GM12878 (cell line): ENCODE results near the gene GUCA1A. TPM values are rescaled to one million over a fixed set of nuclear protein-coding genes. Genes with fewer than 3 reads are reported as not detected.

Source experiments
- ATAC-seq: fragments of 200-7000 bp; cut with Tn5 transposase; 3 replicates; pipeline ENCODE4 v1.9.1; 2020; ENCODE audit warnings: mild to moderate bottlenecking, moderate library complexity
- BruUV-seq: library from RNA; stranded (reverse); fragments of 400-500 nt; replicated peaks from 2 replicates; lab custom pipeline; 2021; lab: Mats Ljungman, UMichigan
- CTCF ChIA-PET: fragments of 300-600 bp; sonication (Branson Sonifier 250); formaldehyde crosslinking; extraction: SDS; loops from one replicate; lab custom pipeline; 2021; ENCODE audit warnings: inconsistent platforms; lab: Yijun Ruan, JAX
- POLR2A ChIA-PET: fragments of 350-600 bp; formaldehyde crosslinking; extraction: SDS; loops from one replicate; lab custom pipeline; 2021; ENCODE audit warnings: inconsistent platforms; lab: Charles Lee
- RAD21 ChIA-PET: fragments of 300-600 bp; sonication (Branson Sonifier 250); formaldehyde crosslinking; loops from one replicate; lab custom pipeline; 2023; ENCODE audit warnings: antibody characterized with exemption; ENCODE audit not compliant: unreplicated experiment; lab: Charles Lee
- SMC1A ChIA-PET: fragments of 300-600 bp; sonication (Branson Sonifier 250); formaldehyde crosslinking; loops from one replicate; lab custom pipeline; 2023; ENCODE audit not compliant: unreplicated experiment, uncharacterized antibody; lab: Charles Lee
- DNase-seq: peaks from one replicate; pipeline ENCODE4 v3.0.0-alpha.2; 2011; ENCODE audit warnings: low read depth, low spot score
- FAIRE-seq: peaks from 3 replicates; lab custom pipeline; 2011; peaks lifted over from hg19 to GRCh38; lab: Jason Lieb, UNC
- H2AFZ ChIP-seq: 2 replicates; pipeline ENCODE4 v1.6.0; 2011; ENCODE audit warnings: low read depth, low read length, control low read depth; ENCODE audit not compliant: control insufficient read depth
- H3K27ac ChIP-seq: 2 replicates; pipeline ENCODE4 v1.5.1; 2011; ENCODE audit warnings: control low read depth; ENCODE audit not compliant: control insufficient read depth, insufficient read depth
- H3K27me3 ChIP-seq, 2 experiments: replicated peaks in 1 of 2; 2 replicates each; pipeline versions ENCODE4 v1.6.0 to v1.6.1; 2011; ENCODE audit warnings: low read length in 1 of 2; ENCODE audit not compliant: control insufficient read depth in 2 of 2, insufficient read depth in 2 of 2
- H3K36me3 ChIP-seq, 2 experiments: 2 replicates each; pipeline ENCODE4 v1.5.1; 2011; ENCODE audit warnings: low read length in 1 of 2; ENCODE audit not compliant: control insufficient read depth in 2 of 2, insufficient read depth in 2 of 2
- H3K4me1 ChIP-seq: 2 replicates; pipeline ENCODE4 v1.6.1; 2011; ENCODE audit warnings: mild to moderate bottlenecking, low read length, moderate library complexity, mixed read lengths; ENCODE audit not compliant: control insufficient read depth, insufficient read depth
- H3K4me2 ChIP-seq: 2 replicates; pipeline ENCODE4 v1.6.0; 2011; ENCODE audit warnings: control low read depth; ENCODE audit not compliant: control insufficient read depth, insufficient read depth
- H3K4me3 ChIP-seq: fragments of 200-600 bp; sonication (generic); 2 replicates; pipeline ENCODE4 v1.5.1; 2016
- H3K79me2 ChIP-seq: 2 replicates; pipeline ENCODE4 v1.6.0; 2011; ENCODE audit warnings: low read length; ENCODE audit not compliant: control insufficient read depth, insufficient read depth
- H3K9ac ChIP-seq: 2 replicates; pipeline ENCODE4 v1.8.0; 2011; ENCODE audit warnings: low read length, control low read depth, mixed read lengths; ENCODE audit not compliant: control insufficient read depth, insufficient read depth
- H3K9me3 ChIP-seq: replicated peaks from 3 replicates; pipeline ENCODE4 v1.5.1; 2011; ENCODE audit warnings: mild to moderate bottlenecking, low read length; ENCODE audit not compliant: control insufficient read depth, insufficient read depth
- H4K20me1 ChIP-seq: 2 replicates; pipeline ENCODE4 v1.6.0; 2011; ENCODE audit not compliant: control insufficient read depth, insufficient read depth
- CBX3 ChIP-seq: fragments of 200-600 bp; sonication (generic); IDR thresholded peaks from 2 replicates; pipeline ENCODE4 v1.6.1; 2016; ENCODE audit warnings: low read depth, borderline replicate concordance
- EP300 ChIP-seq, 2 experiments: fragments of 150-350 bp in 1 of 2; IDR thresholded peaks; 2 replicates each; pipeline ENCODE4 v1.6.1; 2011 to 2012; ENCODE audit warnings: low read depth in 2 of 2, low read length in 2 of 2, borderline replicate concordance in 1 of 2, improper control_type of control experiment in 1 of 2, inconsistent platforms in 1 of 2; ENCODE audit not compliant: control insufficient read depth in 1 of 2
- ETV6 ChIP-seq, 2 experiments: fragments of 450-650 bp in 1 of 2; IDR thresholded peaks in 1 of 2; conservative IDR thresholded peaks in 1 of 2; 2 replicates each; pipeline ENCODE4 v1.6.1; 2014; ENCODE audit warnings: antibody characterized with exemption in 1 of 2, borderline replicate concordance in 1 of 2, low read depth in 1 of 2, mild to moderate bottlenecking in 1 of 2, moderate library complexity in 1 of 2
- HDAC2 ChIP-seq: fragments of 200-600 bp; sonication (generic); IDR thresholded peaks from 2 replicates; pipeline ENCODE4 v1.6.1; 2017
- RELA ChIP-seq: fragments of 450-650 bp; IDR thresholded peaks from 2 replicates; pipeline ENCODE4 v1.8.0; 2014; ENCODE audit warnings: borderline replicate concordance; ENCODE audit not compliant: partially characterized antibody
- SP1 ChIP-seq: IDR thresholded peaks from one replicate; pipeline ENCODE4 v1.6.1; 2011; ENCODE audit warnings: low read depth, low read length
- SREBF2 ChIP-seq: IDR thresholded peaks from 2 replicates; pipeline ENCODE4 v1.6.1; 2012; ENCODE audit warnings: mild to moderate bottlenecking, low read length
- TCF12 ChIP-seq: IDR thresholded peaks from 2 replicates; pipeline ENCODE4 v1.6.1; 2011; ENCODE audit warnings: low read depth, mild to moderate bottlenecking, low read length
- YY1 ChIP-seq: IDR thresholded peaks from 2 replicates; pipeline ENCODE4 v1.6.1; 2011; ENCODE audit warnings: low read depth, mild to moderate bottlenecking, low read length
- WGBS: methylation state at CpG from one replicate; pipeline ENCODE4 v1.1.6; 2016; ENCODE audit warnings: low lambda C conversion rate; ENCODE audit not compliant: insufficient replicate concordance, insufficient coverage; ENCODE audit errors: missing lambda C conversion rate; 5-methylcytosine and 5-hydroxymethylcytosine counted together
- in situ Hi-C: fragments of 300-500 bp; cut with MboI; formaldehyde crosslinking; loops from 9 replicates; pipeline ENCODE4 v1.14.3; 2018; ENCODE audit warnings: mixed read lengths
- intact Hi-C: fragments of 100-400 bp; cut with micrococcal nuclease; formaldehyde crosslinking; loops from one replicate; pipeline ENCODE4 v1.14.2; 2022; ENCODE audit not compliant: unreplicated experiment
- polyA plus RNA-seq, 11 experiments: library from polyadenylated mRNA; depleted of rRNA in 4 of 11; unstranded in 6 of 11; stranded (reverse) in 5 of 11; fragments of >200 nt; fragmentation: Nextera tagmentation in 4 of 11; fragmentation: Illumina TruSeq in 1 of 11; extraction: Ambion mirVana in 4 of 11; extraction: Trizol in 1 of 11; gene quantifications; 1 replicate in 1 of 11; 2 replicates in 10 of 11; pipeline versions ENCODE4 v1.2.1 to v1.2.3, GENCODE V29; 2011 to 2016; ENCODE audit warnings: inconsistent platforms in 2 of 11, missing spikeins in 2 of 11, low read depth in 1 of 11
- total RNA-seq, 4 experiments: library from RNA; depleted of rRNA in 3 of 4; stranded (reverse); fragments of >200 nt in 3 of 4; fragmentation: Illumina TruSeq in 1 of 4; extraction: Trizol in 1 of 4; gene quantifications; 2 replicates each; pipeline versions ENCODE4 v1.2.1 to v1.2.3, GENCODE V29; 2013 to 2021
- TF ChIP-seq, protein P1 (sequence below): IDR thresholded peaks from 2 replicates; pipeline ENCODE4 v1.6.1; 2011; ENCODE audit warnings: borderline replicate concordance, low read depth, mild to moderate bottlenecking, moderate library complexity, mixed read lengths, low read length; ENCODE audit not compliant: insufficient read depth; ENCODE audit errors: extremely low read length
- TF ChIP-seq, protein P2 (sequence below): fragments of 450-650 bp; IDR thresholded peaks from 2 replicates; pipeline ENCODE4 v1.6.1; 2017; ENCODE audit warnings: low read depth, mild to moderate bottlenecking, moderate library complexity
- TF ChIP-seq, protein P3 (sequence below): fragments of 450-650 bp; IDR thresholded peaks from 2 replicates; pipeline ENCODE4 v1.6.1; 2017; ENCODE audit warnings: mild to moderate bottlenecking, moderate library complexity

Gene GUCA1A
- total and polyA plus RNA-seq, 10 of the 15 experiments (the other 5 are each of a cell fraction or from before 2014, with no cell fraction given): not detected

DNA sequence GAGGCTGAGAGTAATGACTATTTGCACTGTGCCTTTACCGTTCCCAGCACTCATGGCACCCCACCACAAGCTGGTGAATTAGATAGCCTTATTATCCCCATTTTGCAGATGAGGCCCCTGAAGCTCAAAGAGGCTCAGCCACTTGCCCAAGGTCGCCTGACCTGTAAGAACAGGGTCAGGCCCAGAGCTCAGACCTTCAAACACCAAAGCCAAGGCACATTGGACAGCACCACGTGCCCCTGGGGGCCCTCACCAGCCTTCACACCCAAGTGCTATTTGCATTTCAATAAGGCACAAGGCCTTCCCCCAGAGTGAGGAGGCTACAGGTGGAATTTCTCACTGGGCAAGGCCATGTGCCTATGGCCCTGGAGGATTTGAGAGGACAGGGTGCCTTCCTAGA is 16.5 kb upstream of the GUCA1A start:
- Histone ChIP-seq H3K79me2 (no peaks in the 10 kb centered on the region), H4K20me1 (no peaks in the 10 kb centered on the region), H3K36me3 (no peaks in the 10 kb centered on the region), H2AFZ (no peak overlapping the region), H3K4me2 (no peak overlapping the region), H3K9me3 (no peaks in the 10 kb centered on the region), H3K27ac (no peak overlapping the region), H3K27me3 (peaks cover 0 to 4% of the 10 kb centered on the region in 2 experiments; a peak in 2 of 4 replicates), H3K4me3 (no peak overlapping the region), H3K9ac (no peak overlapping the region), H3K4me1 (no peaks in the 10 kb centered on the region)
- 25% methylated on average over 3 of the region's 3 CpGs for WGBS
- TF ChIP-seq TCF12 (no peak), RELA (no peak), HDAC2 (no peak), SREBF2 (no peak), CBX3 (no peak), SP1 (no peak), ETV6 (conservative IDR thresholded peaks at IDR 0.05 in 1 of 2, IDR thresholded peaks at IDR 0.05 in 1 of 2; ENCODE audit: borderline replicate concordance in 1 of 2, low read depth in 1 of 2) (no peak), YY1 (no peak), EP300 (IDR thresholded peaks at IDR 0.05; ENCODE audit: borderline replicate concordance in 1 of 2, control insufficient read depth in 1 of 2, low read depth in 2 of 2, low read length in 2 of 2) (no peak)
- TF ChIP-seq, protein P1, sequence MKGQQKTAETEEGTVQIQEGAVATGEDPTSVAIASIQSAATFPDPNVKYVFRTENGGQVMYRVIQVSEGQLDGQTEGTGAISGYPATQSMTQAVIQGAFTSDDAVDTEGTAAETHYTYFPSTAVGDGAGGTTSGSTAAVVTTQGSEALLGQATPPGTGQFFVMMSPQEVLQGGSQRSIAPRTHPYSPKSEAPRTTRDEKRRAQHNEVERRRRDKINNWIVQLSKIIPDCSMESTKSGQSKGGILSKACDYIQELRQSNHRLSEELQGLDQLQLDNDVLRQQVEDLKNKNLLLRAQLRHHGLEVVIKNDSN: no peak
- TF ChIP-seq, protein P2, sequence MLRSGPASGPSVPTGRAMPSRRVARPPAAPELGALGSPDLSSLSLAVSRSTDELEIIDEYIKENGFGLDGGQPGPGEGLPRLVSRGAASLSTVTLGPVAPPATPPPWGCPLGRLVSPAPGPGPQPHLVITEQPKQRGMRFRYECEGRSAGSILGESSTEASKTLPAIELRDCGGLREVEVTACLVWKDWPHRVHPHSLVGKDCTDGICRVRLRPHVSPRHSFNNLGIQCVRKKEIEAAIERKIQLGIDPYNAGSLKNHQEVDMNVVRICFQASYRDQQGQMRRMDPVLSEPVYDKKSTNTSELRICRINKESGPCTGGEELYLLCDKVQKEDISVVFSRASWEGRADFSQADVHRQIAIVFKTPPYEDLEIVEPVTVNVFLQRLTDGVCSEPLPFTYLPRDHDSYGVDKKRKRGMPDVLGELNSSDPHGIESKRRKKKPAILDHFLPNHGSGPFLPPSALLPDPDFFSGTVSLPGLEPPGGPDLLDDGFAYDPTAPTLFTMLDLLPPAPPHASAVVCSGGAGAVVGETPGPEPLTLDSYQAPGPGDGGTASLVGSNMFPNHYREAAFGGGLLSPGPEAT: no peak
- TF ChIP-seq, protein P3, sequence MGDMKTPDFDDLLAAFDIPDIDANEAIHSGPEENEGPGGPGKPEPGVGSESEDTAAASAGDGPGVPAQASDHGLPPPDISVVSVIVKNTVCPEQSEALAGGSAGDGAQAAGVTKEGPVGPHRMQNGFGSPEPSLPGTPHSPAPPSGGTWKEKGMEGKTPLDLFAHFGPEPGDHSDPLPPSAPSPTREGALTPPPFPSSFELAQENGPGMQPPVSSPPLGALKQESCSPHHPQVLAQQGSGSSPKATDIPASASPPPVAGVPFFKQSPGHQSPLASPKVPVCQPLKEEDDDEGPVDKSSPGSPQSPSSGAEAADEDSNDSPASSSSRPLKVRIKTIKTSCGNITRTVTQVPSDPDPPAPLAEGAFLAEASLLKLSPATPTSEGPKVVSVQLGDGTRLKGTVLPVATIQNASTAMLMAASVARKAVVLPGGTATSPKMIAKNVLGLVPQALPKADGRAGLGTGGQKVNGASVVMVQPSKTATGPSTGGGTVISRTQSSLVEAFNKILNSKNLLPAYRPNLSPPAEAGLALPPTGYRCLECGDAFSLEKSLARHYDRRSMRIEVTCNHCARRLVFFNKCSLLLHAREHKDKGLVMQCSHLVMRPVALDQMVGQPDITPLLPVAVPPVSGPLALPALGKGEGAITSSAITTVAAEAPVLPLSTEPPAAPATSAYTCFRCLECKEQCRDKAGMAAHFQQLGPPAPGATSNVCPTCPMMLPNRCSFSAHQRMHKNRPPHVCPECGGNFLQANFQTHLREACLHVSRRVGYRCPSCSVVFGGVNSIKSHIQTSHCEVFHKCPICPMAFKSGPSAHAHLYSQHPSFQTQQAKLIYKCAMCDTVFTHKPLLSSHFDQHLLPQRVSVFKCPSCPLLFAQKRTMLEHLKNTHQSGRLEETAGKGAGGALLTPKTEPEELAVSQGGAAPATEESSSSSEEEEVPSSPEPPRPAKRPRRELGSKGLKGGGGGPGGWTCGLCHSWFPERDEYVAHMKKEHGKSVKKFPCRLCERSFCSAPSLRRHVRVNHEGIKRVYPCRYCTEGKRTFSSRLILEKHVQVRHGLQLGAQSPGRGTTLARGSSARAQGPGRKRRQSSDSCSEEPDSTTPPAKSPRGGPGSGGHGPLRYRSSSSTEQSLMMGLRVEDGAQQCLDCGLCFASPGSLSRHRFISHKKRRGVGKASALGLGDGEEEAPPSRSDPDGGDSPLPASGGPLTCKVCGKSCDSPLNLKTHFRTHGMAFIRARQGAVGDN: no peak
- RAD21 ChIA-PET: no interaction called here
- SMC1A ChIA-PET: interaction anchor here (0.6 kb wide), 1 partner anchor 202 kb away, joined by 3 read pairs; no protein-coding TSS in a partner anchor
- BruUV-seq: no TSS peak
- DNase-seq (no peak), ATAC-seq (no peak), FAIRE-seq (no peak)
- POLR2A ChIA-PET: no interaction called here
- CTCF ChIA-PET: interaction anchor here (2.4 kb wide), 1 partner anchor 11 kb away, joined by 6 read pairs; no protein-coding TSS in a partner anchor
- intact Hi-C loops: no loop called here
- in situ Hi-C loops: no loop called here
